GM18867 (cell line): Measurements from ENCODE around the gene ZBTB20.

Experiments used
- ATAC-seq: cut with Tn5 transposase; IDR thresholded peaks from one replicate; pipeline ENCODE4 v1.9.1; 2021; ENCODE audit warnings: mild to moderate bottlenecking, moderate library complexity; ENCODE audit not compliant: unreplicated experiment

ZBTB20 gene

GRCh38 chr3:114649331-114649730, 497.8 kb downstream of the ZBTB20 start:
- no peak for ATAC-seq

DNA sequence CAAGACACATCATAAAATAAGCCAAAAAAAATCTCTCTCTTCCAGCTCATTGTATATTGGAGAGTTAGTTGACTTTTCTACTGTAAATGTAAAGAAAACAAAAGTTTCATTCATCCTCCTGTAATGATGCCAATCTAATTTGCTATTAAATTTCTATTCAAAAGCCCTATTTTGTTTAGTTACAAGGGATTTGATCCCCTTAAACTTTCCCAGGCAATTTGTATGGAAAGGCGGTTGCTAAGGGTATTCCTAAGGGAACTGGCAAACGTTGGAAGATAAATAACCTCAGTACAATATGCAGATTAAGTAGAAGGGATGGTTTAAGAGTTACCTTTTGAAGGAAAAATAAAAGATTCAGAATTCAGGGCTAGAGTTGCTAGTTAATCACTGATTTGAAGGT, 500.6 kb downstream of the ZBTB20 start:
- ATAC-seq: no peak

- ATAC-seq: no peak
Observed at GRCh38 chr3:114645392-114645791, 501.7 kb downstream of the ZBTB20 start.

DNA sequence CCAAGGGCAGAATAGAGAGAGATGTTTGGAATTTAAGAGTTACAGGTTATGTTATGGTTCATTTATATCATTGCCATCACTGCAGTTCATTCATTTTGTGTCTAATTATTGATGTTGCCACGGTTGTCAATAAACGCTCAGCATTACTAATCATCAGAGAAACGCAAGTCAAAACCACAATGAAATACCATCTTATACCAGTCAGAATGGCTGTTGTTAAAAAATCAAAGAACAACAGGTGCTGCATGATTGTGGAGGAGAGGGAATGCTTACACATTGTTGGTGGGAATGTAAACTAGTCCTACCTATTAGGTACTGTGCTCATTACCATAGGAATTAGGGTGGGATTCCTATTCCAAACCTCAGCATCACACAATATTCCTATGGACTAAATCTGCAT, 502.7 kb downstream of the ZBTB20 start:
- no peak for ATAC-seq

DNA sequence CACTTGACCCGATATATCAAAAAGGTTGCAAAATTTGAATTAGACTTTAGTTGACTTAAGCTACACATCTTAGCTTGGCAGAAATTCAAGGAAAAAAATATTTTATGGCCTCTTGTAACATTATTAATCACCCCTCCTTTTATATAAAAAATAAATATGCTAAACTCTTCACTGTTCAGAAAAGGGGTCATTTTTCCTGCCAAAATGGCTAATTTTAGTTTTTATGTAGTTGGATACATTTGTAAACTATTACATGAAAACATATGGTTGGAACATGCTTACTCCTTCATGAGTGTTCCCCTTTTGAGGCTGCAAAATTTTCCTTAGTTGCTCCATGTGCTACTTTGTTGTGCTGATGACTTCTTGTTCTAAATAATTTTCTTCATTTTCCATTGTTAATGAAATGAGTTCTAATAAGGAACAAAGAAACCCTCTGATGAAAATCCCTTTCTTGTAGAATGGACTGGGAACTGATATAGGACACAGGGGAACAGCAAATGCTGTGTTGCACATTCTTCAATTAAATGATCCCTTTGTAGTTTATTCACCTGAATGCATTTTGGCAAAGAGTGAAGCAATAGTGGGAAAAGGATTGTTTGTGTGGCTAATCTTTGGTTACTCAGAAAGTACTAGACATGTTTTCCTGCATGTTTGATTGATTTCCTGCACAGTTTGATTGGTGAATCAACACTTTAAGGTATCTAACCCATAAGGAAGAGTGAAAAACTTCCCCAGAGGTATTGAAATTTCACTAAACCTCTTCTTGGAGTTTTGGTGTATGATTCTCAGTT, 503.9 kb downstream of the ZBTB20 start:
- no peak for ATAC-seq

- ATAC-seq: no peak
Observed at GRCh38 chr3:114640126-114640525, 507.0 kb downstream of the ZBTB20 start.

- ATAC-seq: no peak
Observed at GRCh38 chr3:114639171-114639570, 507.9 kb downstream of the ZBTB20 start.

DNA sequence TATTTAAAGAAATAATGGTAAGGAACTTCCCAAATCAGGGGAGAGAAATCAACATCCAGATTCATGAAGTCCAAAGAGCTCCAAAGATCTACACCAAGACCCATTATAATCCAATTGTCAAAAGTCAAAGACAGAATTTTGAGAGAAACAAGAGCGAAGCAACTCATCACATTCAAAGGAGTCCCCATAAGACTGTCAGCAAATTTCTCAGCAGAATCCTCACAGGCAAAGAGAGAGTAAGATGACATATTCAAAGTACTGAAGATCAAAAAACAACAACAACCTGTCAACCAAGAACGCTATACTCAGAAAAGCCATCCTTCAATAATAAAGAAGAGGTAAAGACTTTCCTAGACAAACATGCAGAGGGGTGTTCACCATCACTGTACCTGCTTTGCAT, 511.2 kb downstream of the ZBTB20 start:
- no peak for ATAC-seq

- ATAC-seq: no peak
Observed at GRCh38 chr3:114634635-114635034, 512.5 kb downstream of the ZBTB20 start.

- ATAC-seq: no peak
Observed at GRCh38 chr3:114632757-114633424, 514.2 kb downstream of the ZBTB20 start.

DNA sequence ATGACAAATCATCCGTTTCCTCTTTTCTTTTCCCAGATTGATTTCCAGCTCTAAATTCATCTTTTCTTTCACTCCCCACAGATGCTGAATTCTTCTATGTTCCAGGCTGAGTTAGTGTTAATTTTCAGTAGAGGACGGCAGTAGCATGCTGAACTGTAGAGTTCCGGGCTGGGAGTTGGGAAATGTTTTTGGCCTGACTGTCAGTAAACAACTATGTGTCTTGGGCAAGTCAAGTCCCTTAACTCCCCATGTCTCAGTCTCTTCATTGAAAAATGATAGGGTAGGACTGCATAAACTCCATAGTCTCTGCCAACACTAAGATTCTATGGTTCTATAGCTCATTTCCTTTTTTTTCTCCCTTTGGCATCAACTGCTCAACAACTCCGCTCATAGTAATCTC, 519.3 kb downstream of the ZBTB20 start:
- ATAC-seq: no peak

DNA sequence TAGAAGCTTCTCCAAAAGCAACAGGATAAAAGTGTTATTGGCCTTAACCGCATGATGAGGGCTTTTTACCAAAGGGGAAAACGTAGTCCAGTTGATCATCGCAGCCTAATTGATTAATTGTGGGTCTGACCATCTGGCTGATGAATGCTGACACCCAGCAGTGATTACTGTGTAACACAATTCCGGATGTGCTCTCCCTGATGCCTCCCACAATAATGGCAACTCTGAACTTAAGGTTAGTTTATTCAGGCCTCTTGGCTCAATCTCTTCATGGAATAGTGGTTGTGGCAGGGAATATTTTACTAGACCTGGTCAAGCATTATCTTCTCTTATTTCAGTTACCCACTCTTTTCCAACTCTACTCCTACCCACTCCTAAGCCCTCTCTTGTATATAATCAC, 520.3 kb downstream of the ZBTB20 start:
- no peak for ATAC-seq

DNA sequence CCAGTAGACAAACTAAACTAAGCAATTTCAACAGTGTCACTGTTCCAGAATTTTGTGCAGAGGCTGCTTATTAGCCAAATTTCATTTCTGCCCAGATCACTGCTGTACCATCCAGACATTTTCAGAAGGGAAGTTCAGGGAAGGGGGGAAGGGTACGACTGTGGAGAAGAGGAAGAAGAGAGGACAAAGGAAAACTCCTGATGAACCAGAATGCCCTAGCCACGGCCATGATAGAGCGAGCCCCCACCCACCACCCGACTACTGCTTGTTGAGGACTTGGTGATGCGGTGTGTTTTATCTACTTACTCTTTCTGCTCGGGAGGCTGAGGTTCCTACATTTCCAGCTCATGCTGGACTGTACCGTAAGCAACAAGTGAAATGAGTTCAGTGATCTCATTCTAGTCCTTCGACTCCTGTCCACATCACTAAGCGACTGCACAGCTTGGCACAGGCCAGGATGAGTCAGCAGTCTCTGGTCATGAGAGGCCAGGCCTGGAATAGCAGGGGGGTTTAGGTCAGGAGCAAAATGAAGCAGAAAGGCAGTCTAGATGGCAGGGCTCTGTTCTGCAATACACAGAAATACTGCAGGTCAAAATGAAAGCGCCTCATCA, 522.4 kb downstream of the ZBTB20 start:
- ATAC-seq: no peak

GRCh38 chr3:114624047-114624445, 523.0 kb downstream of the ZBTB20 start:
- ATAC-seq: no peak

DNA sequence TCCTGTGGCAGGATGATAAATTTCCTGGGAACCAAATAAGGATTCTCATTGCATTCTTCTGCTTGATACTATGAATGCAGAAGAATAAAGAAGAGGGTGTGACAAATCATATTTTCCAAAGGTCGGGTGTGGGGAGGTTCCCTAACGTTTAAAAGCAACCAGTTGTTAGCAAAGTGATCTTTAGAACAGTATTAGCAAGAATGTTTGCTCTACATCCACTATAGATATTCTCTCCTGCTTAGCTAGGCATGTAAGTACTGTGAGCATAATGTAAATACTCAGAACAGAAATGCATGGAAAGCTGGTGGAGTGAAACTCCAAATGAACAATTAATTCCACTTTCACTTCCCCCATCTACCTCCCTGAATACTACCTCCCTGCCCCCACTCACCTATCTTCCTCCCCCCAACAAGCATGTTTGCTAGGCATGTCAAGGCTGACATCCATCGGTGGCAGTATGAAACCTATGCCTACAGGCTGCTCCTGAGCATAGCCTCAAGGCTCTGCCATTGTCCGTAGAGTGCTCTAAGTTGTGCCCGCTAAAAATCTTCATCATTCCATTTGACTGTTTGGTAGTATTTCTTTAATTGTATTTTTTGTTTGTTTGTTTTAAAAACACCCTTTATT, 523.6 kb downstream of the ZBTB20 start:
- no peak for ATAC-seq

DNA sequence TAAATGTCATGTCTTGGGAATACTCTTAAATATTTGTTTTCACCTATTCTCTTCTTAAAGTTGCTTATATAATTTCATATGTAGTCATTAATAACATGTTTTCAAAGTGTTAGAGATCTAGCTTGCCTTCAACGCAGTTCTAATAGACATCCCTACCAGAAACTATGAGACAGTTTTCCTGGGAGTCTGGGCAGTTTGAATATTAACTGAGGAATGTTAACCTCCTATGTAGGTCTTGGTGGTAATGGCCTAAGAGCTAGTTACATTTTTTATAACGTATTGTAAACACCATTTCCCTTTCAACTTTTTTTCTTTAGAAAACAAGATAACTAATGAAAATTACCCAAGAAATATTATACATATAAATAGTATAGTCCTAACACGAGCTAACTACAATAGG, 525.1 kb downstream of the ZBTB20 start:
- no peak for ATAC-seq

GRCh38 chr3:114619771-114620170, 527.3 kb downstream of the ZBTB20 start:
- ATAC-seq: no peak

DNA sequence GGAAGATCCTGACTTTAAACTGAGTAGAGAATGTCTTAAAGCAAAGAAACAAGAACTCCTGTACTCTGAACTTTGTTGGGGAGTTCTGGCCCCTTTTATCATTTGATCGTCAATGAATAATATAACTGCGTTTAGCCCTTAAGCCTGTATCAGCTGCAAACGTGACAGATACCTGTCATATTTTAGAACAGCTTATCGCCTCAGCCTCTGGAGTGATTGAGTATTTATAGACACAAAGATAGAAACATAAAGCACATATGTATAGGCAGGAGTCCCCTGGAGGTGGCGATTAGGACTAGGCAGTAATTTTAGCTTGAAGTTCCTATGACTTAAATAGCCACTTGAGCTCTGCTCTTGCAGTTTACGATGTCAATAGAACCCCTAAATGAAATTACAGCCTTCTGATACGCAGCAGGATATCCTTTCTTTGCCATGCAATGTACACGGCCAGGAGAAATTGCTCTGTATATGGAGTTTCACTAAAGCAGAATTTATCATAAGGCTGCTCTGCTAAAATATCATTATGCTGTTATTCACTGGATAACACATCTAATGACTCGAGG, 531.5 kb downstream of the ZBTB20 start:
- no peak for ATAC-seq

GRCh38 chr3:114609973-114610630, 537.0 kb downstream of the ZBTB20 start:
- no peak for ATAC-seq

DNA sequence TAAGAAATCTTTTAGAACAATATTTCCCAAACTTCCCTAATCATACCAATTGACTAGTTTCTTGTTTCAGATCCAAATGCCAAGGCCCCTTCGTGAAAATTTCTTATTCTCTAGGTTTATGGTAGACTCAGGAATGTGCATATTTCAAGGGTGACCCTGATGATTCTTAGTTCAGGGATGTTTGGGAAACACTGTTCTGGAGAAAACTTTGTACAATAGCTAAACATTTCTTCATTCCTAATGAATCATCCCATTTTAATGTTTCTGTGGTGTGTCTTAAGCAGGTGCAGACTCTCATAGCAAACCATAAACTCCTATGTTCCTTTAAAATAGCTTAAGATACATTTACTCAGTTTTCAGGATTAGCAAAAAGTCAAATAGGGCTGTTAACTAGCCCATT, 538.8 kb downstream of the ZBTB20 start:
- ATAC-seq: no peak

GRCh38 chr3:114606336-114606735, 540.8 kb downstream of the ZBTB20 start:
- no peak for ATAC-seq
